Heart left ventricle (tissue), 16 donors: ENCODE measurements around the gene ROBO1. TPM values are rescaled to one million over a fixed set of nuclear protein-coding genes. Genes with fewer than 3 reads are reported as not detected.

ENCODE experiments used
- ATAC-seq, 4 donors: fragments of 200-7000 bp; cut with Tn5 transposase; one replicate each; pipeline ENCODE4 v1.9.1; 2020 to 2022; ENCODE audit warnings: moderate library complexity in 4 of 4, mild to moderate bottlenecking in 3 of 4, moderate number of reproducible peaks in 1 of 4
- DNase-seq, 5 donors: peaks; one replicate each; pipeline ENCODE4 v3.0.0-alpha.2; 2020
- H3K27ac ChIP-seq, 12 donors: fragments of 200-600 bp; sonication (generic) in 4 of 12; one replicate each; pipeline versions ENCODE4 v1.5.0 to v1.8.0; 2016 to 2022; ENCODE audit warnings: mild to moderate bottlenecking in 2 of 12
- H3K27me3 ChIP-seq, 9 donors: fragments of 200-600 bp; sonication (generic) in 2 of 9; one replicate each; pipeline versions ENCODE4 v1.5.1 to v1.8.0; 2016 to 2022; ENCODE audit warnings: mild to moderate bottlenecking in 3 of 9
- H3K36me3 ChIP-seq, 9 donors: fragments of 200-600 bp; sonication (generic) in 2 of 9; one replicate each; pipeline versions ENCODE4 v1.5.0 to v1.8.0; 2018 to 2022; ENCODE audit warnings: mild to moderate bottlenecking in 2 of 9
- H3K4me1 ChIP-seq, 12 donors: fragments of 200-600 bp; sonication (generic) in 4 of 12; one replicate each; pipeline versions ENCODE4 v1.5.0 to v1.8.0; 2016 to 2022; ENCODE audit warnings: mild to moderate bottlenecking in 3 of 12
- H3K4me3 ChIP-seq, 12 donors: fragments of 200-600 bp; sonication (generic) in 4 of 12; one replicate each; pipeline versions ENCODE4 v1.5.0 to v1.8.0; 2017 to 2022; ENCODE audit warnings: mild to moderate bottlenecking in 9 of 12, moderate library complexity in 4 of 12
- H3K9me3 ChIP-seq, 12 donors: fragments of 200-600 bp; sonication (generic) in 4 of 12; one replicate each; pipeline versions ENCODE4 v1.5.0 to v1.8.0; 2016 to 2022; ENCODE audit warnings: mild to moderate bottlenecking in 1 of 12
- POLR2A ChIP-seq, 2 donors: fragments of 450-650 bp; IDR thresholded peaks; one replicate each; pipeline ENCODE4 v1.6.1; 2017; ENCODE audit warnings: antibody characterized with exemption in 2 of 2, mild to moderate bottlenecking in 2 of 2, moderate library complexity in 2 of 2
- WGBS, 4 donors: extraction: QIAGEN DNeasy Blood & Tissue Kit in 2 of 4; methylation state at CpG; one replicate each; pipeline versions ENCODE4 v1.1.5 to v1.1.7; 2013 to 2018; 5-methylcytosine and 5-hydroxymethylcytosine counted together
- intact Hi-C, 10 donors: fragments of 100-400 bp; cut with DNase I; formaldehyde crosslinking; loops; one replicate each; pipeline versions ENCODE4 v1.11.1 to v1.14.2; 2022
- polyA plus RNA-seq, 2 donors: library from polyadenylated mRNA; stranded (reverse); fragments of 200-250 nt; gene quantifications; one replicate each; pipeline ENCODE4 v1.2.3, GENCODE V29; 2013
- total RNA-seq, 9 donors: library from RNA; depleted of rRNA in 2 of 9; stranded (reverse); fragments of >200 nt in 2 of 9; fragmentation: NEBNext Ultra II Directional in 3 of 9; extraction: Animal tissue kit (Norgen Biotek cat#: 25700) in 3 of 9; gene quantifications; one replicate each; pipeline versions ENCODE4 v1.1.0 to v1.2.4, GENCODE V29; 2016 to 2023
- TF ChIP-seq, protein P1 (sequence below), 12 donors: fragments of 200-600 bp; sonication (generic) in 4 of 12; IDR thresholded peaks; one replicate each; pipeline versions ENCODE4 v1.5.0 to v1.8.0; 2018 to 2022; ENCODE audit warnings: antibody characterized with exemption in 12 of 12, mild to moderate bottlenecking in 5 of 12
- donor health status: ischemic (EF 13 %, LVEDD 7.1; RV severe dilation, severe dysfunction).
- donor health status: healthy with polysubstance abuse.
- donor health status: DM: no; HTN: yes; CAD: no.
- donor health status: DM: no; HTN: no; CAD: no.
- donor health status: ischemic (EF 25% LVEDD 6.9; RV normal size, moderate dysfunction).
- donor health status: ischemic (EF 25% LVEDD 5.7; RV mildly dilated, moderate dysfunction).
- donor health status: healthy.
- donor health status: DM: yes; HTN: yes; CAD: no.
- donor health status: ischemic (EF 35%, LVEDD 5.7; RV mildly dilated, moderate dysfunction).
- donor health status: nonischemic (EF 11% LVEDD 7.7; RV severe dilation, severe dysfunction).
- donor health status: DM: yes; HTN: yes; CAD: no.
- donor health status: PGD.
- donor health status: ischemic (EF 29% LVEDD 5.4; RV normal size, mild dysfunction).
- donor health status: nonischemic (EF 23%, LVEDD 6.1; RV moderate dilation, normal function).

The ROBO1 gene
- total and polyA plus RNA-seq, 11 donors = 1.4 to 14.8 (median 5.7) TPM

DNA sequence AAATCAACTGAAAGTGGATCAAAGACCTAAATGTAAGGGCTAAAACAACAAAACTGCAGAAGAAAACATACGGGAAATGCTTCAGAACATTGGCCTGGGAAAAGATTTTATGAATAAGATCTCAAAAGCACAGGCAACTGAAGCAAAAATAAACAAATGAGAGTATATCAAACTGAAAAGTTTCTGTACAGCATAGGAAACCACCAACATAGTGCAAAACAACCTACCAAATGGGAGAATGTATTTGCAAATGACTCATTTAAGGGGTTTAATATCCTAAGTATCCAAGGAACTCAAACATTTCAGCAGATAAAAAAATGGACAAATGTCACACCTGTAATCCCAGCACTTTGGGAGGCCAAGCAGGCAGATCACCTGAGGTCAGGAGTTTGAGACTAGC is 489.1 kb downstream of the ROBO1 start:
- no peaks in the 10 kb centered on the region for H3K27me3 ChIP-seq
- DNase-seq (no peak), ATAC-seq (no peak)
- intact Hi-C loops = no loop called here
- H3K36me3 ChIP-seq = no peaks in the 10 kb centered on the region
- 72 to 89% (median 82%) methylated on average over 1 of the region's 1 CpG for WGBS, 4 donors
- TF ChIP-seq, protein P1, sequence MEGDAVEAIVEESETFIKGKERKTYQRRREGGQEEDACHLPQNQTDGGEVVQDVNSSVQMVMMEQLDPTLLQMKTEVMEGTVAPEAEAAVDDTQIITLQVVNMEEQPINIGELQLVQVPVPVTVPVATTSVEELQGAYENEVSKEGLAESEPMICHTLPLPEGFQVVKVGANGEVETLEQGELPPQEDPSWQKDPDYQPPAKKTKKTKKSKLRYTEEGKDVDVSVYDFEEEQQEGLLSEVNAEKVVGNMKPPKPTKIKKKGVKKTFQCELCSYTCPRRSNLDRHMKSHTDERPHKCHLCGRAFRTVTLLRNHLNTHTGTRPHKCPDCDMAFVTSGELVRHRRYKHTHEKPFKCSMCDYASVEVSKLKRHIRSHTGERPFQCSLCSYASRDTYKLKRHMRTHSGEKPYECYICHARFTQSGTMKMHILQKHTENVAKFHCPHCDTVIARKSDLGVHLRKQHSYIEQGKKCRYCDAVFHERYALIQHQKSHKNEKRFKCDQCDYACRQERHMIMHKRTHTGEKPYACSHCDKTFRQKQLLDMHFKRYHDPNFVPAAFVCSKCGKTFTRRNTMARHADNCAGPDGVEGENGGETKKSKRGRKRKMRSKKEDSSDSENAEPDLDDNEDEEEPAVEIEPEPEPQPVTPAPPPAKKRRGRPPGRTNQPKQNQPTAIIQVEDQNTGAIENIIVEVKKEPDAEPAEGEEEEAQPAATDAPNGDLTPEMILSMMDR (IDR thresholded peaks at IDR 0.05) = no peak
- no peak for TF ChIP-seq POLR2A (IDR thresholded peaks at IDR 0.05)
- peaks cover 0 to 18% (median 3%) of the 10 kb centered on the region in 12 donors for H3K9me3 ChIP-seq
- no peaks in the 10 kb centered on the region for H3K4me1 ChIP-seq
- no peak overlapping the region for H3K27ac ChIP-seq
- no peak overlapping the region for H3K4me3 ChIP-seq

DNA sequence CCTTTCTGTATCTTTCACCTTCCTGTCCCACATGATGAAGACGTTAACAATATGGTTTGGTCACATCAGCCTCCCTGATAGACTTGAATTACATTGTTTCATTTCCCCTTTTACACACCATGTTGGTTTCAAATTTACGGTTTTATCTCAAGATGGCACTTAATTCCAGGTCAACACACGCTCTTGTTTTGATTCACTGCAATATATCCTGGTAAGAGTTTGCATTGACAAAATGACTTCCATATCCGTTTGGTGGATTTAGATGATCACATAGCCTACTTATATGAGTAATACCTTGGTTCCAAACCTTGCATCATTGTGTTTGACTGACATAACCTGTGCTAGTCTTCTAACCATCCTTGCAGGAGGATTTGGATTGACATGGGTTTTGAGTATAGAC is 499.4 kb downstream of the ROBO1 start:
- ATAC-seq (no peak), DNase-seq (no peak)
- Histone ChIP-seq H3K36me3 (no peaks in the 10 kb centered on the region), H3K27me3 (no peaks in the 10 kb centered on the region), H3K4me1 (no peaks in the 10 kb centered on the region), H3K27ac (no peak overlapping the region), H3K9me3 (peaks cover 0 to 7% (median under 1%) of the 10 kb centered on the region in 12 donors), H3K4me3 (no peak overlapping the region)
- TF ChIP-seq POLR2A (IDR thresholded peaks at IDR 0.05) = no peak
- TF ChIP-seq, protein P1 (IDR thresholded peaks at IDR 0.05) = no peak
- intact Hi-C loops = no loop called here
- WGBS, 4 donors = 80 to 84% (median 81%) methylated on average over 4 of the region's 4 CpGs

DNA sequence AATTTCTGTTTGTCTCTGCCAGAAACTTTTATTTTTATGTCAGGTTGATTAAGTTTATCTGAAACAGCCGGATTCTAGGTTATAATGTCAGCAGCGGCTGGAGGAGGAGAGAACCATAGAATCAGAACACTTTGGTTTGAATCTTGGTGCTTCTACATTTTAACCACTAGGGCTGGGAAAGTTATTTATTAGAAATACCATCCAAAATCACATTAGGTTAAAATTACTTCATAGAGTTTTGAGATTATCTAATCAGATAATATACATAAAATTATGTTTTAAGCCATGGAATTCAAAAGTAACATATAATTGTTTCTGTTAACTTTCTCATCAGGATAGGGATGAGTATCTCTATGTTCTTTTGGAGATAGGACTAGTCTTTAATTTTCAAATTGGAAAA is 502.9 kb downstream of the ROBO1 start:
- H3K27me3 ChIP-seq = no peaks in the 10 kb centered on the region
- H3K36me3 ChIP-seq = no peaks in the 10 kb centered on the region
- ATAC-seq (no peak), DNase-seq (no peak)
- intact Hi-C loops = no loop called here
- H3K4me3 ChIP-seq = no peak overlapping the region
- H3K4me1 ChIP-seq = no peaks in the 10 kb centered on the region
- TF ChIP-seq, protein P1 (IDR thresholded peaks at IDR 0.05) = no peak
- no peak for TF ChIP-seq POLR2A (IDR thresholded peaks at IDR 0.05)
- no peaks in the 10 kb centered on the region for H3K9me3 ChIP-seq
- WGBS, 4 donors = 88 to 91% (median 90%) methylated on average over 2 of the region's 2 CpGs
- H3K27ac ChIP-seq = no peak overlapping the region

DNA sequence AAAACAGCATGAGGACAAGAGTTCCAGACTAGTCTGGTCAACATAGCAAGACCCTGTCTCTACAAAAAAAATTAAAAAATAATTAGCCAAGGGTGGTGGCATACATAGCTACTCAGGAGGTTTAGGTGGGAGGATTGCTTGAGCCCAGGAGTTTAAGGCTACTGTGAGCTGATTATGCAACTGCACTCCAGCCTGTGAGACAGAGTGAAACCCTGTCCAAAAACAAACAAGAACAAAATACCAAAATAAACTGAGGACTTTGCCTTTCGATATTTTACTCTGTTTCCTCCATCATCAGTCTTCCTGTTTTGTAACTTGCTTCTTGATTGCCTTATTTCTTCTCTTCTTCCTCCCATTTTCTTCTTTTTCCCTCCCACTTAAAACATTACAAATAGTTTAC is 504.4 kb downstream of the ROBO1 start:
- H3K9me3 ChIP-seq = no peaks in the 10 kb centered on the region
- no peaks in the 10 kb centered on the region for H3K36me3 ChIP-seq
- H3K4me1 ChIP-seq = no peaks in the 10 kb centered on the region
- TF ChIP-seq POLR2A (IDR thresholded peaks at IDR 0.05) = no peak
- TF ChIP-seq, protein P1 (IDR thresholded peaks at IDR 0.05) = no peak
- no peak overlapping the region for H3K4me3 ChIP-seq
- no peaks in the 10 kb centered on the region for H3K27me3 ChIP-seq
- intact Hi-C loops = no loop called here
- DNase-seq (no peak), ATAC-seq (peak in 1 of 4 donors; percentile 34)
- 48 to 66% (median 52%) methylated on average over 1 of the region's 1 CpG for WGBS, 4 donors
- H3K27ac ChIP-seq = no peak overlapping the region
